ENCODE results near the gene SCTR.

The SCTR gene

GRCh38 chr2:119484834-119485233 is 39.4 kb downstream of the SCTR start:
- no peak overlapping the region for H3K9ac ChIP-seq (ENCODE audit: low read depth, low read length)

DNA sequence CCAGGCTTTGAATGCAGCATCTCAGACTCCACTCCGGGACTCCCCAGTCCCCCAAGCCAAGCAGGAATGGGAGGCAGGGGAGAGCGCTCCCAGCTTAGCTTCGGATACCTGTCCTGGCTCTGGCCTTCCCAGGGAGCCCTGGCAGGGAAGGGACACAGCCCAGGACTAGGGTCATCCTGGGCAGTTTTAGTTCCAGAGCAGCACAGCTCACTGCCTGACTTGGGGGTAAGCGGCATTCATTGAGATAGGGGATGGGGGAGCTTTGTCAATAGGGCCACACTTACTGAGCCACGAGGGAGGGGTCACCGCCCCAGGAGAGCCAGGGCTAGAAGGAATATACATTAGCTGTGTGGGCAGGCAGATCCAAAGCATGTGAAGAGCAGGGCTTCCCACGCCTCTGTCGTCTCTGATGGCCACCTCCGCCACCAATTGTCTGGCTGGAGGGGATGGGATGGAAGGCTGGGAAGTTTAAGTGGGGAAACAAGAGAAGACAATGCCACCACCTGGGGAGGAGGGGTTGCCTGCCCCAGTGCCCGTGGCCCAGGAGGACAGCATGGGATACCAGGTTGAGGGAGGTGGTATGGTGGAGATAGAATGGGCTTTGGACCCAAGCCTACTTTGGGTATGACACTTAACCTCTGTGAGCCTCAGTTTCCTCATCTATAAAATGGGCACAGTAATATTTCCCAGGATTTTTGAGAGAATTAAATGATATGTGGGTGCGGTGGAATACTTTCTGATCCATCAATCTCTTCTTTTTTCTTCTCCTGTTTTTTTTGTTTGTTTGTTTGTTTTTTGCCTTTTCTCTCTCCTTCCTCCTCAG is 40.2 kb downstream of the SCTR start:
- Histone ChIP-seq H3K36me3 (ENCODE audit: control insufficient read depth, insufficient read depth, low read length) (no peaks in the 10 kb centered on the region), H3K9ac (ENCODE audit: low read depth, low read length) (no peak overlapping the region), H3K27me3 (ENCODE audit: control insufficient read depth, insufficient read depth, low read length) (no peaks in the 10 kb centered on the region), H3K9me3 (ENCODE audit: control insufficient read depth, insufficient read depth, low read length) (no peaks in the 10 kb centered on the region), H3K4me3 (ENCODE audit: low read depth, low read length) (no peak overlapping the region), H3K4me1 (ENCODE audit: control insufficient read depth, insufficient read depth, low read length) (no peaks in the 10 kb centered on the region)

More at GRCh38 chr2:119484834-119485233, 39.4 kb downstream of the SCTR start:
- Histone ChIP-seq H3K36me3 (ENCODE audit: control insufficient read depth, insufficient read depth, low read length) (no peaks in the 10 kb centered on the region), H3K4me3 (ENCODE audit: low read depth, low read length) (no peak overlapping the region), H3K9me3 (ENCODE audit: control insufficient read depth, insufficient read depth, low read length) (no peaks in the 10 kb centered on the region), H3K4me1 (ENCODE audit: control insufficient read depth, insufficient read depth, low read length) (no peaks in the 10 kb centered on the region), H3K27me3 (ENCODE audit: control insufficient read depth, insufficient read depth, low read length) (no peaks in the 10 kb centered on the region)

DNA sequence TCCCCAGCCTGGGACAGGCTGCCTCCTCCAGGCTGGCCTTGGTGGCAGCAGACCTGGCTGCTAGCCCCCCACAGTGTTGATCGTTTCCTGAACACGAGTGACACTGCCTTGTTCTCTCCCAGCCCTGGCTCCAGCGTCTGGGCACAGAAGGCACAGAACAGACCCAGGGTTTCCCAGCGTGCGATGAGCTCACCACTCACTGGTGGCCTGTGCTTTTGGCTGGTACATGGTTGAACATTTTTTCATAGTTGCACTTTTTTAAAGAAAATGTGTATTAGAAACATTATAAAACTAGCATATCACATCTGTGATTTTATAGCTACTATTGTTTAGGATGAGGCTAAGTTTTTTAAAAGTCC is 40.9 kb downstream of the SCTR start:
- Histone ChIP-seq H3K4me1 (ENCODE audit: control insufficient read depth, insufficient read depth, low read length) (no peaks in the 10 kb centered on the region), H3K9ac (ENCODE audit: low read depth, low read length) (no peak overlapping the region), H3K27me3 (ENCODE audit: control insufficient read depth, insufficient read depth, low read length) (no peaks in the 10 kb centered on the region), H3K36me3 (ENCODE audit: control insufficient read depth, insufficient read depth, low read length) (no peaks in the 10 kb centered on the region), H3K4me3 (ENCODE audit: low read depth, low read length) (no peak overlapping the region), H3K9me3 (ENCODE audit: control insufficient read depth, insufficient read depth, low read length) (no peaks in the 10 kb centered on the region)

- no peaks in the 10 kb centered on the region for H3K9me3 ChIP-seq (ENCODE audit: control insufficient read depth, insufficient read depth, low read length)
- H3K4me1 ChIP-seq (ENCODE audit: control insufficient read depth, insufficient read depth, low read length) = no peaks in the 10 kb centered on the region
- H3K36me3 ChIP-seq (ENCODE audit: control insufficient read depth, insufficient read depth, low read length) = no peaks in the 10 kb centered on the region
- H3K9ac ChIP-seq (ENCODE audit: low read depth, low read length) = no peak overlapping the region
- H3K27me3 ChIP-seq (ENCODE audit: control insufficient read depth, insufficient read depth, low read length) = no peaks in the 10 kb centered on the region
- H3K4me3 ChIP-seq (ENCODE audit: low read depth, low read length) = no peak overlapping the region
Observed at GRCh38 chr2:119482481-119483394, 41.5 kb downstream of the SCTR start.

- no peaks in the 10 kb centered on the region for H3K9me3 ChIP-seq (ENCODE audit: control insufficient read depth, insufficient read depth, low read length)
- no peaks in the 10 kb centered on the region for H3K36me3 ChIP-seq (ENCODE audit: control insufficient read depth, insufficient read depth, low read length)
- H3K4me3 ChIP-seq (ENCODE audit: low read depth, low read length) = no peak overlapping the region
- no peaks in the 10 kb centered on the region for H3K27me3 ChIP-seq (ENCODE audit: control insufficient read depth, insufficient read depth, low read length)
- H3K4me1 ChIP-seq (ENCODE audit: control insufficient read depth, insufficient read depth, low read length) = no peaks in the 10 kb centered on the region
- H3K9ac ChIP-seq (ENCODE audit: low read depth, low read length) = no peak overlapping the region
Observed at GRCh38 chr2:119481501-119482455, 42.5 kb downstream of the SCTR start.

DNA sequence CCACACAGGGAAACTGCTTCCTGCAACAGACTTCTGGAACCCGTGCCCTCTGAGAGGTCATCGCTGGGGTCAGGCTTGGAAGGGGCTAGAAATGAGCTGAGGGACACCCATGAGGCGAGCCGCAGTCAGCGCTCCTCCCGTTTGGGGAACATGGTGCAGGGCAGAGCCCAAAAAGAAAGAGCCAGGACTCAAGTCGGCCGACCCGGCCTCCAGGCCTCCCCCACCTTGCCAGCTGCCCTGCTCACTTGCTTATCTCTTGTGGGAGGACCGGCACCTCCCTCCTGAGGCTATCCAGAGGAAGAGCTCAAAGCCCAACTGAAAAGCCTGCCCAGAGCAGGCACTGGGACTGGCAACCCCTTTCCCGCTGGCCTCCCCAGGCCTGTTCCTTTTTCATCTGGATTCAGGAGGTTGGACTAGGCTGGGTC is 43.6 kb downstream of the SCTR start:
- H3K9ac ChIP-seq (ENCODE audit: low read depth, low read length) = no peak overlapping the region
- H3K4me3 ChIP-seq (ENCODE audit: low read depth, low read length) = no peak overlapping the region
- H3K9me3 ChIP-seq (ENCODE audit: control insufficient read depth, insufficient read depth, low read length) = no peaks in the 10 kb centered on the region
- H3K4me1 ChIP-seq (ENCODE audit: control insufficient read depth, insufficient read depth, low read length) = peaks cover 4% of the 10 kb centered on the region
- H3K27me3 ChIP-seq (ENCODE audit: control insufficient read depth, insufficient read depth, low read length) = no peaks in the 10 kb centered on the region
- H3K36me3 ChIP-seq (ENCODE audit: control insufficient read depth, insufficient read depth, low read length) = no peaks in the 10 kb centered on the region

DNA sequence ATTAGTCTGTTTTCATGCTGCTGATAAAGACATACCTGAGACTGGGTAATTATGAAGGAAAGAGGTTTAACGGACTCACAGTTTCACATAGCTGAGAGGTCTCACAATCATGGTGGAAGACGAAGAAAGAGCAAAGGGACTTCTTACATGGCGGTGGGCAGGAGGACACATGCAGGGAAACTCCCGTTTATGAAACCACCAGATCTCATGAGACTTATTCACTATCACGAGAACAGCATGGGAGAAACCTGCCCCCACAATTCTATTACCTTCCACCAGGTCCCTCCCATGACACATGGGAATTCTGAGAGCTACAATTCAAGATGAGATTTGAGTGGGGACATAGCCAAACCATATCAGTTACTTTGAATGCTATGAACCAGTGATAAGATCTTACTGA is 44.1 kb downstream of the SCTR start:
- Histone ChIP-seq H3K4me1 (ENCODE audit: control insufficient read depth, insufficient read depth, low read length) (peaks cover 4% of the 10 kb centered on the region), H3K9ac (ENCODE audit: low read depth, low read length) (no peak overlapping the region), H3K27me3 (ENCODE audit: control insufficient read depth, insufficient read depth, low read length) (no peaks in the 10 kb centered on the region), H3K36me3 (ENCODE audit: control insufficient read depth, insufficient read depth, low read length) (no peaks in the 10 kb centered on the region), H3K9me3 (ENCODE audit: control insufficient read depth, insufficient read depth, low read length) (no peaks in the 10 kb centered on the region), H3K4me3 (ENCODE audit: low read depth, low read length) (no peak overlapping the region)

- Histone ChIP-seq H3K9ac (ENCODE audit: low read depth, low read length) (no peak overlapping the region), H3K27me3 (ENCODE audit: control insufficient read depth, insufficient read depth, low read length) (no peaks in the 10 kb centered on the region), H3K4me3 (ENCODE audit: low read depth, low read length) (no peak overlapping the region), H3K4me1 (ENCODE audit: control insufficient read depth, insufficient read depth, low read length) (peaks cover 8% of the 10 kb centered on the region), H3K36me3 (ENCODE audit: control insufficient read depth, insufficient read depth, low read length) (no peaks in the 10 kb centered on the region), H3K9me3 (ENCODE audit: control insufficient read depth, insufficient read depth, low read length) (no peaks in the 10 kb centered on the region)
Observed at GRCh38 chr2:119478978-119479295, 45.3 kb downstream of the SCTR start.

- no peak overlapping the region for H3K9ac ChIP-seq (ENCODE audit: low read depth, low read length)
Observed at GRCh38 chr2:119478188-119478977, 45.9 kb downstream of the SCTR start.

DNA sequence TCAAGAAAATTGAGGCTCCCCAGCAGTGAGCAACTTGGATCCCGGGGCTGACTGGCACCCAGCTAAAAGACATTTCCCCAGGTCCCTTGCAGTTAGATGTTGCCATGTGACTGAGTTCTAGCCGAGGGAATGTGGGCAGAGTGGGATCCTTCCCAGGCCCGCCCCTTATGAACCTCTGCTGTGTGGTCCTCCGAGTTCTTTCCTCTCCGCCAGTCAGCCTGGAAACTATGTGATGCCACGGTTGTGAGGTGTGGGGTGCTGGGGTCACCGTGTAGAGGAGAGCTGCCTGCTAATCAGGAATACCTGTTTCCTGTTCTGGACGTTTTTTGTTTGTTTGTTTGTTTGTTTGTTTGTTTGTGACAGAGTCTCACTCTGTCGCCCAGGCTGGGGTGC is 47.2 kb downstream of the SCTR start:
- Histone ChIP-seq H3K36me3 (ENCODE audit: control insufficient read depth, insufficient read depth, low read length) (no peaks in the 10 kb centered on the region), H3K4me3 (ENCODE audit: low read depth, low read length) (no peak overlapping the region), H3K27me3 (ENCODE audit: control insufficient read depth, insufficient read depth, low read length) (no peaks in the 10 kb centered on the region), H3K4me1 (ENCODE audit: control insufficient read depth, insufficient read depth, low read length) (peaks cover 8% of the 10 kb centered on the region), H3K9ac (ENCODE audit: low read depth, low read length) (no peak overlapping the region), H3K9me3 (ENCODE audit: control insufficient read depth, insufficient read depth, low read length) (no peaks in the 10 kb centered on the region)

More at GRCh38 chr2:119478188-119478977, 45.9 kb downstream of the SCTR start:
- no peaks in the 10 kb centered on the region for H3K9me3 ChIP-seq (ENCODE audit: control insufficient read depth, insufficient read depth, low read length)
- peaks cover 8% of the 10 kb centered on the region for H3K4me1 ChIP-seq (ENCODE audit: control insufficient read depth, insufficient read depth, low read length)
- no peak overlapping the region for H3K4me3 ChIP-seq (ENCODE audit: low read depth, low read length)
- H3K36me3 ChIP-seq (ENCODE audit: control insufficient read depth, insufficient read depth, low read length) = no peaks in the 10 kb centered on the region
- no peaks in the 10 kb centered on the region for H3K27me3 ChIP-seq (ENCODE audit: control insufficient read depth, insufficient read depth, low read length)

All from iPS-15b (cell line).